WI38 (cell line): ENCODE data around the gene TMEM214.

Source experiments
- H3K4me3 ChIP-seq: 2 replicates; pipeline ENCODE4 v1.5.1; 2011; ENCODE audit warnings: low read depth, mild to moderate bottlenecking, control low read depth, low read length
- CTCF ChIP-seq: IDR thresholded peaks from 2 replicates; pipeline ENCODE4 v1.5.1; 2012; ENCODE audit warnings: low read depth, mild to moderate bottlenecking, control low read depth, low read length

Gene TMEM214

GRCh38 chr2:27086724-27087593 lies 54.2 kb downstream of the TMEM214 start, which contains the start of gene KHK:
Gene KHK, plus strand, starts transcription at chr2:27086772. Its CDS starts 488 bp downstream, at chr2:27087260.
- peak within 1 kb of the TSS; percentile 51 for H3K4me3 ChIP-seq
- no peak for TF ChIP-seq CTCF

- no peak overlapping the region for H3K4me3 ChIP-seq
- TF ChIP-seq CTCF = no peak
Measured at GRCh38 chr2:27087823-27088410, 55.2 kb downstream of the TMEM214 start.

- TF ChIP-seq CTCF = no peak
- no peak overlapping the region for H3K4me3 ChIP-seq
Measured at GRCh38 chr2:27088634-27089033, 55.9 kb downstream of the TMEM214 start.

DNA sequence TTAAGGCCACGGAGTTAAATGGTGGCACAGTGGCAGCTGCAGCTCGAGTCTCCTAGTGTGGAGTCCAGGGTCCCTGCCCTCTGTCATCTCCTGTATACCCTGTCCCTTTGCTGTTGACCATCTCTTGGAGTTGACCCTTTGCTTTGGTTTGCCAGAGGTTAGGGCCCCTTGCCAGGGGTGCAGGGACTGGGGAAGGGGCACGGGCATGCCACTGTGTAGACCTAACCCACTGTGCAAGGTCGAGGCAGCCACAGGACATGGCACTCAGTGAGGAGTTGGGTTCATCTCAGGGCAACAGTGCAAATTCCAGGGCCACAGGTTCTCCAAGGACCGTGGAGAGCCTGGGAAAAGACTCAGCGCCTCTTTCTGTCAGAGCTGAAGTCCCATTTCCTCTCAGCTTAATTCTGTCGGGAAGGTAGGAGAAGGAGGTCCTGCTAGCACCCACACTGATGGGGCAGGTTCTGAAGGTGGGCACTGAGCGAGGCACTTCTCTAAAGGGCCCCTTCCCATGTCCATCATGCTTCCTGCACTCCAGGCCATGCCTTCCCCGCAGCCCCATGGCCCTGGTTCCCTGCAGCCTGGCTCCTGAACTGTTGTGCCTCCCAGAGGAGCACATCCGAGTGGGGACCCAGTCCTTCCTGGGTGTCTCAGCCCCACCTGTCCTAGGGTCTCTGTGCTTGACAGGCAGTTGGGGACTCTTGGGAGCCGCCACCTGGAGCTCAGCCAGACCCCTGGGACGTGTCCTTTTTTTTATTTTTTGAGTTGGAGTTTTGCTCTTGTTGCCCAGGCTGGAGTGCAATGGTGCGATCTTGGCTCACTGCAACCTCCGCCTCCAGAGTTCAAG lies 56.6 kb downstream of the TMEM214 start:
- no peak for TF ChIP-seq CTCF
- no peak overlapping the region for H3K4me3 ChIP-seq
